Peyer's patch (tissue), 4 donors: ENCODE data around the gene YTHDC2. TPM values are rescaled to one million over a fixed set of nuclear protein-coding genes. Genes with fewer than 3 reads are reported as not detected.

ENCODE experiments used
- DNase-seq, 3 donors: peaks; one replicate each; pipeline ENCODE4 v3.0.0-alpha.2; 2017 to 2019
- H3K27ac ChIP-seq, 4 donors: fragments of 200-600 bp; sonication (generic); one replicate each; pipeline ENCODE4 v1.5.1; 2016 to 2019
- H3K27me3 ChIP-seq, 2 donors: fragments of 200-600 bp; sonication (generic); one replicate each; pipeline ENCODE4 v1.5.1; 2019
- H3K36me3 ChIP-seq, 3 donors: fragments of 200-600 bp; sonication (generic); one replicate each; pipeline ENCODE4 v1.5.1; 2016 to 2019
- H3K4me1 ChIP-seq, 4 donors: fragments of 200-600 bp; sonication (generic); one replicate each; pipeline ENCODE4 v1.5.1; 2016 to 2019
- H3K4me3 ChIP-seq, 4 donors: fragments of 200-600 bp; sonication (generic); 1 replicate in 3 of 4; 2 replicates in 1 of 4; pipeline ENCODE4 v1.5.1; 2016 to 2019; ENCODE audit warnings: mild to moderate bottlenecking in 1 of 4
- H3K9me3 ChIP-seq, 4 donors: fragments of 200-600 bp; sonication (generic); one replicate each; pipeline ENCODE4 v1.5.1; 2016 to 2019; ENCODE audit warnings: mild to moderate bottlenecking in 1 of 4
- CTCF ChIP-seq, 6 experiments: fragments of 450-650 bp in 4 of 6; fragments of 200-600 bp in 2 of 6; sonication (generic) in 1 of 6; IDR thresholded peaks; one replicate each; pipeline ENCODE4 v1.5.1; 2017 to 2019; ENCODE audit warnings: antibody characterized with exemption in 6 of 6, mild to moderate bottlenecking in 3 of 6, moderate library complexity in 1 of 6
- POLR2A ChIP-seq, 2 donors: fragments of 450-650 bp; IDR thresholded peaks; one replicate each; pipeline ENCODE4 v1.5.1; 2017; ENCODE audit warnings: antibody characterized with exemption in 2 of 2, mild to moderate bottlenecking in 2 of 2, moderate library complexity in 2 of 2
- total RNA-seq, 4 donors: library from RNA; depleted of rRNA; stranded (reverse); fragments of >200 nt; gene quantifications; one replicate each; pipeline ENCODE4 v1.1.0, GENCODE V29; 2016

The YTHDC2 gene
- total RNA-seq, 4 donors from 2014 or later, result 27.4 to 39.1 (median 30.9) TPM

GRCh38 chr5:113493446-113493845 is 20.0 kb upstream of the YTHDC2 start:
- TF ChIP-seq CTCF (IDR thresholded peaks at IDR 0.05), result no peak
- no peak for TF ChIP-seq POLR2A (IDR thresholded peaks at IDR 0.05)
- H3K27ac ChIP-seq, result no peak overlapping the region
- H3K4me3 ChIP-seq, result no peak overlapping the region
- no peaks in the 10 kb centered on the region for H3K36me3 ChIP-seq
- H3K4me1 ChIP-seq, result peaks cover 0 to 10% (median 2%) of the 10 kb centered on the region in 4 donors
- no peak for DNase-seq
- no peaks in the 10 kb centered on the region for H3K27me3 ChIP-seq
- H3K9me3 ChIP-seq, result peaks cover 0 to 12% (median 3%) of the 10 kb centered on the region in 4 donors

GRCh38 chr5:113495422-113495841 is 18.1 kb upstream of the YTHDC2 start:
- no peak overlapping the region for H3K4me3 ChIP-seq
- H3K4me1 ChIP-seq, result no peaks in the 10 kb centered on the region
- TF ChIP-seq CTCF (IDR thresholded peaks at IDR 0.05), result no peak
- TF ChIP-seq POLR2A (IDR thresholded peaks at IDR 0.05), result no peak
- H3K9me3 ChIP-seq, result peaks cover 0 to 8% (median under 1%) of the 10 kb centered on the region in 4 donors
- H3K27ac ChIP-seq, result no peak overlapping the region
- H3K27me3 ChIP-seq, result no peaks in the 10 kb centered on the region
- H3K36me3 ChIP-seq, result no peaks in the 10 kb centered on the region
- no peak for DNase-seq

GRCh38 chr5:113502073-113502472 is 11.4 kb upstream of the YTHDC2 start:
- Histone ChIP-seq H3K27me3 (no peaks in the 10 kb centered on the region), H3K9me3 (no peaks in the 10 kb centered on the region), H3K4me1 (no peaks in the 10 kb centered on the region), H3K4me3 (no peak overlapping the region), H3K27ac (no peak overlapping the region), H3K36me3 (no peaks in the 10 kb centered on the region)
- no peak for TF ChIP-seq CTCF (IDR thresholded peaks at IDR 0.05)
- TF ChIP-seq POLR2A (IDR thresholded peaks at IDR 0.05), result no peak
- DNase-seq, result no peak

- no peak for DNase-seq
- Histone ChIP-seq H3K4me3 (no peak overlapping the region), H3K4me1 (no peaks in the 10 kb centered on the region), H3K36me3 (no peaks in the 10 kb centered on the region), H3K27ac (no peak overlapping the region), H3K9me3 (no peaks in the 10 kb centered on the region), H3K27me3 (no peaks in the 10 kb centered on the region)
- no peak for TF ChIP-seq POLR2A (IDR thresholded peaks at IDR 0.05)
- TF ChIP-seq CTCF (IDR thresholded peaks at IDR 0.05), result no peak
Observed at GRCh38 chr5:113503146-113503545, 10.3 kb upstream of the YTHDC2 start.

- no peak overlapping the region for H3K27ac ChIP-seq
- H3K27me3 ChIP-seq, result no peaks in the 10 kb centered on the region
- no peak overlapping the region for H3K4me3 ChIP-seq
- TF ChIP-seq POLR2A (IDR thresholded peaks at IDR 0.05) (no peak), CTCF (IDR thresholded peaks at IDR 0.05) (no peak)
- H3K36me3 ChIP-seq, result no peaks in the 10 kb centered on the region
- no peaks in the 10 kb centered on the region for H3K9me3 ChIP-seq
- no peaks in the 10 kb centered on the region for H3K4me1 ChIP-seq
- no peak for DNase-seq
Observed at GRCh38 chr5:113505181-113505580, 8.3 kb upstream of the YTHDC2 start.

- no peak overlapping the region for H3K27ac ChIP-seq
- H3K9me3 ChIP-seq, result no peaks in the 10 kb centered on the region
- no peak for DNase-seq
- H3K4me3 ChIP-seq, result no peak overlapping the region
- no peaks in the 10 kb centered on the region for H3K36me3 ChIP-seq
- no peaks in the 10 kb centered on the region for H3K27me3 ChIP-seq
- no peak for TF ChIP-seq POLR2A (IDR thresholded peaks at IDR 0.05)
- TF ChIP-seq CTCF (IDR thresholded peaks at IDR 0.05), result no peak
- no peaks in the 10 kb centered on the region for H3K4me1 ChIP-seq
Observed at GRCh38 chr5:113507601-113508000, 5.9 kb upstream of the YTHDC2 start.
